G401 (cell line): Measurements from ENCODE around the gene HSPB9. TPM values are rescaled to one million over a fixed set of nuclear protein-coding genes. Genes with fewer than 3 reads are reported as not detected.

Experiments
- DNase-seq: peaks from one replicate; pipeline ENCODE4 v3.0.0-alpha.2; 2015; ENCODE audit warnings: low spot score
- in situ Hi-C: cut with HindIII; loops from 2 replicates; pipeline ENCODE4 v1.10.0; 2016; ENCODE audit warnings: low sequenced_read_pairs, mixed read lengths
- total RNA-seq: library from RNA; depleted of rRNA; stranded (reverse); fragments of >200 nt; shearing (Covaris generic); gene quantifications from 2 replicates; pipeline ENCODE4 v1.2.3, GENCODE V29; 2014

The HSPB9 gene
- total RNA-seq, 1 experiment from 2014 or later = not detected

GRCh38 chr17:42097691-42098631 is 24.6 kb upstream of the HSPB9 start, which contains the start of gene ZNF385C:
TSS of gene ZNF385C (minus strand) at chr17:42098473. CDS start at chr17:42063056, 35,417 bp downstream.
- DNase-seq = no peak
- in situ Hi-C loops = no loop called here

DNA sequence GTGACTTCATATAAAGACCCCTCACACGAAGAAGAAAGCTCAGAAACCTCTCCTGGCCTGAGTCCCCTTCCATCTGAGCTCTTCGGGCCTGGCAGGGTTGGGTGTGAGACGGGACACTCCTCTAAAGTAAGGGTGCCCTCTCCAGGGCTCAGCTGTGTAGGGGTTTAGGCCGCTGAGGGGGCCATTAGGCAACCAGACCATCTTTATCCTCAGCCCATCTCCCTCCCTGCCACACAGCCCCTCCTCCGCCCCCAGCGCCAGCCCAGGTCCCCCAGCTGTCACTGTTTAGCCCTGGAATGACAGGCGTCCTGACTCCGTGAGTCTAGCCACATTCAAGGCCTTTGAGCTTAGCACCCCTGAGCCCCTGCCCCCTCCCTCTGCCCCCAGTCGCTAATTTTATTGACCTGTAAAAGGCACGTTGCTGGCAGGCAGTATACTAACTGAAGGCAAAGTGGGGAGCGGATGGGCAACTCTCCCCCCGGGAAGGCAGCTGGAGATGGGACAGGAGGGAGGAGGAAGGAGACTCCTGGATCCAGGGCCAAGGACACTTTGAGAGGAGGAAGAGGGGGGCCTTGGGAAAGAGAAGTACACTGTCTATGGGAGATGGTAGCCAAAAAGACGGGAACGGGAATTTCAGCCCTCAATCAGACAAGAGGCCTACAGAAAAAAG is 23.7 kb upstream of the HSPB9 start:
- no peak for DNase-seq
- in situ Hi-C loops = no loop called here

DNA sequence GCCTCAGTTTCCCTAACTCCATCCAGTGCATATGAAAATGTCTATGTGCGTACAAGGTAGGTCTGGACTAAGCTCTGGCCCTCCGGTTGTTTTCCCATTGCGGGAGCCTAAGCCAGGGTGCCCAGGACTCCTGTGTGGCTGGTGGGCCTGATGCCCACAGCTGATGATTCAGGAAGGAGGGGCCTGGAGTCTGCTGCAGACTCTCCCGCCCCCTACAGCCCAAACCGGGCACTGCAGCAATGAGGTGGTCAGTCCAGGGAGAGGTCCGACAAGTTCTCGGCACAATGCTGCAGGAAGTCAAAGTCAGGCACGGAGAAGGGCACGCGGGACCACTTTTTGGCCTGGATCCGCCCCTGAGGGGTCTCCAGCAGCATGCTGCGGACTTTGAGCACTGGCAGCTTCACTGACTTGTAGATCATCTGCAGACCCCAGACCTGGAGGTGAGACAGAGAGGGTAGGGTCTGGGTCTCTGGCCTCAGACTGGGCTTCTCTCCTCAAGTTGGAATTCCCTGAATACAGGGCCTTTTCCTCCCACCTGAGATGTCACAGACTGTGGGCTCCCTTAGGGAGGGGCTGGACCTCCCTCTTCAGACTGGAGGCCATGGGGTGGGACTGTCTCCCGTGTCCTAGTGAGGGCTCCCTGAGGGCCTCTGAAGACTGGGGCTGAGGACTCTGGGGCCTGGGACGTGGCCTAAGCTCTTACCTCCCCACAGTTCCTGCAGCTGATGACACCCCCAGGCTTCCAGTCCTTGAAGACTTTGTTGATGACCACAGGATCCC is 20.9 kb upstream of the HSPB9 start:
- in situ Hi-C loops = no loop called here
- peak; percentile 46 for DNase-seq

DNA sequence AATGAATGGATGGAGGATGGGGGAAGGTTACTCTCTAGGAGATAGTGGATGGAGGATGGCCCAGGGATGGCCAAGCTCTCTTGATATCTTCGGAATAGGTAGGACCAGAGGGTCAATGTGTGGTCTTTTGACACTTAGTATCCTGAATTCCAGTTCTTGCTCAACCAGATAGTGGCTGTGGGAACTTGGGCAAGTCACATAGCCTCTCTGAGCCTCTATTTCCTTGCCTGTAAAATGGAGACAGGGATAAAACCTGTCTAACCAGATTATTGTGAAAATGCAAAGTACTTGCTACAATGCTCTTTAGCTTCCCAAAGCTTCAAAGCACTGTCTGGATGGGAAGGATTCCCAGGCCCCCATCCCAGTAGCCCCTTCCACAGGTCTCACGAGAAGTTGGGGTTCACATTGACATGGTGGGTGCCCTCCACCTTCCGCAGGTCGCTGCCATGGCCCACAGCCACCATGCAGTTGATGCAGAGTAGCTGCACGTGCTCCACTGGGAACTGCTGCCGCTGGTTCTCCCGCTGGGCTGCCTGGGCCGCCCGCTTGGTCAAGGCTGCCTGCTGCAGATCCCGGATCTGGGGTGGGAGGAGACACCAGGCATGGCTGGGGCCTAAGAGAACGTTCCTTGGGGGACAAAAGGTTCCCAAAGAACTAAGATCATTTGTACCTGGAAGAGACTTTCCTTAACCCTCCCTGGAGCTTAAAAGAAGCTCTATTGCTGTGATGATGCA is 19.2 kb upstream of the HSPB9 start:
- in situ Hi-C loops = no loop called here
- DNase-seq = no peak

GRCh38 chr17:42104264-42104663 is 18.3 kb upstream of the HSPB9 start:
- DNase-seq = no peak
- in situ Hi-C loops = no loop called here

DNA sequence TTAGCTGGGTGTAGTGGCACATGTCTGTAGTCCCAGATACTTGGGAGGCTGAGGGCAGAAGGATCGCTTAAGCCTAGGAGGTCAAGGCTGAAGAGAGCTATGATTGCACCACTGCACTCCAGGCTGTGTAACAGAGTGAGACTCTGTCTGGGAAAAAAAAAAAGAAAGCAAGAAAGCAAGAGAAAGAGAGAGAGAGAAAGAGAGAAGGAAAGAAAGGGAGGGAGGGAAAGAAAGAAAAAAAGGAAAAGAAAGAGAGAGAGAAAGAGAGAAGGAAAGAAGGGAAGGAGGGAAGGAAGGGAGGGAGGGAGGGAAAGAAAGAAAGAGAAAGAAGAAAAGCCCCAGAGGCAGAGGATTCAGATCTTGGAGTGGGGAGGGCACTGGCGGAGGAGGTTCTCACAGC is 16.6 kb upstream of the HSPB9 start:
- in situ Hi-C loops = no loop called here
- DNase-seq = no peak

DNA sequence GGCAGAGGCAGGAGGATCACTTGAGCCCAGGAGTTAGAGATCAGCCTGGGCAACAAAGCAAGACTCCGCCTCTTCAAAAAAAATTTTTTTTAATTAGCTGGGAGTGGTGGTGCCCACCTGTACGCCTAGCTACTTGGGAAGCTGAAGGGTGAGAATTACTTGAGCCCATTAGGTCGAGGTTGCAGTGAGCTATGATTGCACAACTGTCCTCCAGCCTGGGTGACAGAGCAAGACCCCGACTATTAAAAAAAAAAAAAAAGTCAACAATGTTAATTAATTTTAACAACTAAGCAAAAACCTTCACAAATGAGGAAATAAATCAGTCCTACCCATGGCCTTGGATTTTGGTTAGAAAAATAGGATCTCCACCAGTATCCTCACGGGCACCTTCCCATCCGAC is 15.5 kb upstream of the HSPB9 start:
- DNase-seq = no peak
- in situ Hi-C loops = no loop called here

GRCh38 chr17:42107597-42108576 is 14.7 kb upstream of the HSPB9 start:
- in situ Hi-C loops = no loop called here
- DNase-seq = peak; percentile 92

GRCh38 chr17:42109086-42109485 is 13.5 kb upstream of the HSPB9 start:
- no peak for DNase-seq
- in situ Hi-C loops = no loop called here

- no peak for DNase-seq
- in situ Hi-C loops = no loop called here
Measured at GRCh38 chr17:42110301-42111264, 12.0 kb upstream of the HSPB9 start.

DNA sequence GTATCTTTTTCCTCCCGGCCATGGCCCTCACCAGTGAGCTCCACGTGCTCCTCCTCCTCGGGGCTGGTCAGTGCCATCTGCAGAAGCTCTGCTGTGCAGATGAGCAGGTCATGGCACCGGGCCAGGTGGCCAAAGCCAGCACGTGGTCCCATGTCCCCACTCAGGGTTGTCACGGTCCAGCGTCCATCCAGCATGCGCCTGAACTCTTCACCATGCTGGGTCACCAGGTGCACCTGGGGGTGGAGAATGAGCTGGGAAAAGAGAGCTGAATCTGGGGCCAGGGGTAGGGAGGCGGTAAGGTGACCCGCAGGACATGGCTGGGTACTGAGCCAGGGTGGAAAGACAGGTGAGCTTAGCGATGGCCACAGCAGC is 11.4 kb upstream of the HSPB9 start:
- in situ Hi-C loops = no loop called here
- no peak for DNase-seq

DNA sequence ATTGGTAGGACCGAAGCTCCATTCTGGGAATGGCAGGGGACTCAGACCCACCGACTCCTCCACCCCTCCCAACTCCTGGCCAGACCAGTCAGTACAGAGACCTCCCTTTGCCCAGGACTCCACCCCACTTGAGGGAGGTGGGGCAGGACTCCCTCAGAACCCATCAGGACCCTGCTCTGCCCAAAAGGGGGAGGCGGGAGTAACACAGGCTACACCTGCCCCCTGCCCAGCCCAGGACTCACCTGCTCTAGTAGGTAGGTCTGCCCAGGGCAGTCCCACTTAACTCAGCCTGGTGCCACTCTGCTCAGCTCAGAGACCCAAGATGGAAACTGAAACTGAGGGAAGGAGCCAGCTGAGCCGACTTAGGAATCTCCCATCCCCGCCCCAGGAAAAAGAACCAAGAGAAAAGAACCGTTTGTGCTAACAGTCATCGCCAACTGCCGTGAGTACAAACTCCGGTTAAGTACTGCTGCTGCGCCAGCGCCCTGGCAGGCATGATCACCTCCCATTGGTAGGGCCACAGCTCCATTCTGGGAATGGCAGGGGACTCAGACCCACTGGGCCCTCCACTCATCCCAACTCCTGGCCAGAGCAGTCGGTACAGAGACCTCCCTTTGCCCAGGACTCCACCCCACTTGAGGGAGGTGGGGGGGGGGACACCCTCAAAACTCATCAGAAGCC is 10.6 kb upstream of the HSPB9 start:
- DNase-seq = no peak
- in situ Hi-C loops = no loop called here

GRCh38 chr17:42112552-42113176 is 9.9 kb upstream of the HSPB9 start, which contains the start of gene DHX58:
TSS of gene DHX58 (minus strand) at chr17:42112714. CDS start at chr17:42111892, 822 bp downstream.
- DNase-seq = peak; percentile 71
- in situ Hi-C loops = no loop called here

GRCh38 chr17:42113293-42114069 is 9.1 kb upstream of the HSPB9 start:
- in situ Hi-C loops = no loop called here
- no peak for DNase-seq

- in situ Hi-C loops = no loop called here
- DNase-seq = no peak
Measured at GRCh38 chr17:42114118-42114517, 8.5 kb upstream of the HSPB9 start.
